A549 (cell line): Measurements from ENCODE around the gene EIF6.

Source experiments
- JUNB ChIP-seq: fragments of >200 bp; sonication (Bioruptor Twin); formaldehyde crosslinking; IDR thresholded peaks from 2 replicates; pipeline ENCODE4 v1.6.1; 2016
- NFE2L2 ChIP-seq: fragments of 150-350 bp; conservative IDR thresholded peaks from 2 replicates; pipeline ENCODE4 v1.6.1; 2014; ENCODE audit warnings: low read length
- PBX3 ChIP-seq: IDR thresholded peaks from 2 replicates; pipeline ENCODE4 v1.6.1; 2012
- POLR2A ChIP-seq: IDR thresholded peaks from 2 replicates; pipeline ENCODE4 v1.6.1; 2012; ENCODE audit warnings: mild to moderate bottlenecking, low read length
- SMC3 ChIP-seq: fragments of >200 bp; sonication (Bioruptor Twin); formaldehyde crosslinking; IDR thresholded peaks from 3 replicates; pipeline ENCODE4 v1.6.1; 2018; ENCODE audit warnings: inconsistent platforms

GRCh38 chr20:35284992-35285805 lies 627 bp upstream of the EIF6 start:
- TF ChIP-seq JUNB (no peak), NFE2L2 (no peak), SMC3 (no peak), PBX3 (no peak), POLR2A (no peak)
